ENCODE data around the gene EYA4.

EYA4 gene

DNA sequence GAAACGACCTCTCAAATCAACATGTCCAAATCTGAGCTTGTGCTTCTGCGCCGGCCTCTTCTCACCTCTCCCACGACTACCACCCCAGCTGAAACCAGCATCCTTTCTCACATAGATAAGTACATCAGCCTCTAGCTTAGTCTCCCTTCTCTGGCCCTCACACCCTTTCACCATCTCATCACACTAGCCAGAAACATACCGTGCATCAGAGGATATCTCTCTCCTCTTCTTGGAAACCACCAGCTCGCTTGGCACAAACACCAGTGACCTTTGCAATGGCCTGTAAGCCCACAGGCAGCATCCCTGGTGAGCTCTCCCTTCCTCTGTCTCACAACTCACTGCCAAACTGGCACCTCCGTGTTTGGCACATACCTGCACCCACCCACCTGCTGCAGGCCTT, 291.8 kb downstream of the EYA4 start:
- no peaks in the 10 kb centered on the region for H3K27me3 ChIP-seq (ENCODE audit: insufficient read depth, low read length, poor library complexity, severe bottlenecking)
- H3K36me3 ChIP-seq (ENCODE audit: insufficient read depth, low read length) = no peaks in the 10 kb centered on the region
- TF ChIP-seq EZH2phosphoT487 (IDR thresholded peaks at IDR 0.05; ENCODE audit: borderline replicate concordance) = no peak
- TF ChIP-seq, protein P1, sequence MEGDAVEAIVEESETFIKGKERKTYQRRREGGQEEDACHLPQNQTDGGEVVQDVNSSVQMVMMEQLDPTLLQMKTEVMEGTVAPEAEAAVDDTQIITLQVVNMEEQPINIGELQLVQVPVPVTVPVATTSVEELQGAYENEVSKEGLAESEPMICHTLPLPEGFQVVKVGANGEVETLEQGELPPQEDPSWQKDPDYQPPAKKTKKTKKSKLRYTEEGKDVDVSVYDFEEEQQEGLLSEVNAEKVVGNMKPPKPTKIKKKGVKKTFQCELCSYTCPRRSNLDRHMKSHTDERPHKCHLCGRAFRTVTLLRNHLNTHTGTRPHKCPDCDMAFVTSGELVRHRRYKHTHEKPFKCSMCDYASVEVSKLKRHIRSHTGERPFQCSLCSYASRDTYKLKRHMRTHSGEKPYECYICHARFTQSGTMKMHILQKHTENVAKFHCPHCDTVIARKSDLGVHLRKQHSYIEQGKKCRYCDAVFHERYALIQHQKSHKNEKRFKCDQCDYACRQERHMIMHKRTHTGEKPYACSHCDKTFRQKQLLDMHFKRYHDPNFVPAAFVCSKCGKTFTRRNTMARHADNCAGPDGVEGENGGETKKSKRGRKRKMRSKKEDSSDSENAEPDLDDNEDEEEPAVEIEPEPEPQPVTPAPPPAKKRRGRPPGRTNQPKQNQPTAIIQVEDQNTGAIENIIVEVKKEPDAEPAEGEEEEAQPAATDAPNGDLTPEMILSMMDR (conservative IDR thresholded peaks at IDR 0.05; ENCODE audit: low read length) = no peak
- H3K4me3 ChIP-seq (ENCODE audit: low read length, poor library complexity, severe bottlenecking) = no peak overlapping the region
- H3K9ac ChIP-seq (ENCODE audit: low read depth, low read length, poor library complexity, severe bottlenecking) = no peak overlapping the region
- H3K4me2 ChIP-seq (ENCODE audit: low read depth, low read length, poor library complexity, severe bottlenecking) = no peak overlapping the region
- H2AFZ ChIP-seq (ENCODE audit: low read length) = no peak overlapping the region
- H3K4me1 ChIP-seq (ENCODE audit: insufficient read depth, low read length, poor library complexity, severe bottlenecking) = no peaks in the 10 kb centered on the region
- H3K79me2 ChIP-seq (ENCODE audit: insufficient read depth, low read length) = no peaks in the 10 kb centered on the region
- no peaks in the 10 kb centered on the region for H3K9me3 ChIP-seq (ENCODE audit: insufficient read depth, low read depth, low read length)
- no peaks in the 10 kb centered on the region for H4K20me1 ChIP-seq (ENCODE audit: insufficient read depth, low read length, poor library complexity, severe bottlenecking)
- no peaks in the 10 kb centered on the region for H3F3A ChIP-seq (ENCODE audit: low read depth)
- H3K9me2 ChIP-seq (replicated peaks; ENCODE audit: low read depth, low read length) = no peaks in the 10 kb centered on the region

DNA sequence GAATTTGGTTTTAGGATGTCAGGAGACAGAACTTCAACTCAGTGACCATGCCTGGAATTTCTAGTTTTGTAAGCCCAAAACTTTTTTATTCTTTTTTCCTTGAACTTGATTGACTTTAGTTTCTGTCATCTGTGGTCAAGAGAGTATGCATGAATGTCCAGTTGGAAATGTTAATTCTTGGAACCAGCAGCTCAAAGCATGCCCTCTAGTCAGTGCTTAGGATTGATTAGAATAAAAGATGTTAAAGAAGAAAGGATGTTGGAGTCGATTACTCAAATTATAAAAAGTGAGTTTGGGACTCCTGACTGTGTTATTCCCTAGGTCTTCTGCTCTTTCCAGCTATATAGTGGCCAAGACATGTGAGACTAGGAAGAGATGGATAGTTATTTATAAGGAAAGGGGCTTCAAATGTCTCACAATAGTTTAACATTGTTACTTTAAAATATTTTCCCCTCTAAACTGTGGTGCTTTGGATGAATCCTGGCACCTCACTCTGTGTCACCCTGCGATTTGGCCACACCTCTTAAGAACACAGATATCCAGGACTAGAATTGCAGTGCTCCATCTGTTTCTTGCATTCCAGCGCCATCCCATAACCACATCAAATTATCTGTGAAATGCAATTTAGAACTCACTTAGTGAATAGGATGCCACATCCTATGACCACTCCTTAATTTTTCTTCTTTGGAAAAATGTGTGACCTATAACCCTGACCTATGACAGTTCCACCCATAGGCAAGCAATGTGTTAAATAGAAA, 298.5 kb downstream of the EYA4 start:
- Histone ChIP-seq H3K27me3 (ENCODE audit: insufficient read depth, low read length, poor library complexity, severe bottlenecking) (no peaks in the 10 kb centered on the region), H3K79me2 (ENCODE audit: insufficient read depth, low read length) (no peaks in the 10 kb centered on the region), H3F3A (ENCODE audit: low read depth) (no peaks in the 10 kb centered on the region), H2AFZ (ENCODE audit: low read length) (no peak overlapping the region), H3K4me1 (ENCODE audit: insufficient read depth, low read length, poor library complexity, severe bottlenecking) (no peaks in the 10 kb centered on the region), H3K36me3 (ENCODE audit: insufficient read depth, low read length) (no peaks in the 10 kb centered on the region), H3K9ac (ENCODE audit: low read depth, low read length, poor library complexity, severe bottlenecking) (no peak overlapping the region), H3K4me3 (ENCODE audit: low read length, poor library complexity, severe bottlenecking) (no peak overlapping the region), H3K9me3 (ENCODE audit: insufficient read depth, low read depth, low read length) (no peaks in the 10 kb centered on the region), H4K20me1 (ENCODE audit: insufficient read depth, low read length, poor library complexity, severe bottlenecking) (no peaks in the 10 kb centered on the region), H3K4me2 (ENCODE audit: low read depth, low read length, poor library complexity, severe bottlenecking) (no peak overlapping the region), H3K9me2 (replicated peaks; ENCODE audit: low read depth, low read length) (no peaks in the 10 kb centered on the region)
- TF ChIP-seq EZH2phosphoT487 (IDR thresholded peaks at IDR 0.05; ENCODE audit: borderline replicate concordance) = no peak
- TF ChIP-seq, protein P1 (conservative IDR thresholded peaks at IDR 0.05; ENCODE audit: low read length) = no peak

DNA sequence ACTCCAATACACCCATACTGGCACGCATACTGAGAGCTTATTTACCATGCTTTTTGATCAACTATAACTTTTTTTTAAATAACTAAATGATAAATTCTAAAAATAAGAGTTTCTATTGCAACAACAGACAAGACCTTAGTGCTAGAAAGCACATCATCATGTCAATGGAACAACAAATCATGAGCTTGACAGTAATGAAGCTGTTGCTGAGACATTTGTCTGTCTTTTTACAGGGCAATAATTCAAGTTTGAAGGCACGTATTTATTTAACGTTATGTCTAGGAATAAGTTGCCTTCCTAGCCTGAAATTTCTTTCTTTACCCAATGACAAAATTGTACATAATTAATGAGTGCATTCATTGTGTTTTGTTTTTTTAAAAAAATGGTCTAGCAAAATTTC, 299.2 kb downstream of the EYA4 start:
- Histone ChIP-seq H3K36me3 (ENCODE audit: insufficient read depth, low read length) (no peaks in the 10 kb centered on the region), H3K4me2 (ENCODE audit: low read depth, low read length, poor library complexity, severe bottlenecking) (no peak overlapping the region), H3K27me3 (ENCODE audit: insufficient read depth, low read length, poor library complexity, severe bottlenecking) (no peaks in the 10 kb centered on the region), H3K79me2 (ENCODE audit: insufficient read depth, low read length) (no peaks in the 10 kb centered on the region), H3K9ac (ENCODE audit: low read depth, low read length, poor library complexity, severe bottlenecking) (no peak overlapping the region), H2AFZ (ENCODE audit: low read length) (no peak overlapping the region), H3K4me3 (ENCODE audit: low read length, poor library complexity, severe bottlenecking) (no peak overlapping the region), H4K20me1 (ENCODE audit: insufficient read depth, low read length, poor library complexity, severe bottlenecking) (no peaks in the 10 kb centered on the region), H3K9me2 (replicated peaks; ENCODE audit: low read depth, low read length) (no peaks in the 10 kb centered on the region), H3K4me1 (ENCODE audit: insufficient read depth, low read length, poor library complexity, severe bottlenecking) (no peaks in the 10 kb centered on the region), H3F3A (ENCODE audit: low read depth) (no peaks in the 10 kb centered on the region), H3K9me3 (ENCODE audit: insufficient read depth, low read depth, low read length) (no peaks in the 10 kb centered on the region)
- no peak for TF ChIP-seq EZH2phosphoT487 (IDR thresholded peaks at IDR 0.05; ENCODE audit: borderline replicate concordance)
- TF ChIP-seq, protein P1 (conservative IDR thresholded peaks at IDR 0.05; ENCODE audit: low read length) = no peak
